ENCODE data around the gene KDM3B.
"Not testable (repeated sequence)": the region's sequence is repeated elsewhere in the genome, so short reads cannot be mapped to it uniquely, and the experiment has no call there.

Gene KDM3B, protein sequence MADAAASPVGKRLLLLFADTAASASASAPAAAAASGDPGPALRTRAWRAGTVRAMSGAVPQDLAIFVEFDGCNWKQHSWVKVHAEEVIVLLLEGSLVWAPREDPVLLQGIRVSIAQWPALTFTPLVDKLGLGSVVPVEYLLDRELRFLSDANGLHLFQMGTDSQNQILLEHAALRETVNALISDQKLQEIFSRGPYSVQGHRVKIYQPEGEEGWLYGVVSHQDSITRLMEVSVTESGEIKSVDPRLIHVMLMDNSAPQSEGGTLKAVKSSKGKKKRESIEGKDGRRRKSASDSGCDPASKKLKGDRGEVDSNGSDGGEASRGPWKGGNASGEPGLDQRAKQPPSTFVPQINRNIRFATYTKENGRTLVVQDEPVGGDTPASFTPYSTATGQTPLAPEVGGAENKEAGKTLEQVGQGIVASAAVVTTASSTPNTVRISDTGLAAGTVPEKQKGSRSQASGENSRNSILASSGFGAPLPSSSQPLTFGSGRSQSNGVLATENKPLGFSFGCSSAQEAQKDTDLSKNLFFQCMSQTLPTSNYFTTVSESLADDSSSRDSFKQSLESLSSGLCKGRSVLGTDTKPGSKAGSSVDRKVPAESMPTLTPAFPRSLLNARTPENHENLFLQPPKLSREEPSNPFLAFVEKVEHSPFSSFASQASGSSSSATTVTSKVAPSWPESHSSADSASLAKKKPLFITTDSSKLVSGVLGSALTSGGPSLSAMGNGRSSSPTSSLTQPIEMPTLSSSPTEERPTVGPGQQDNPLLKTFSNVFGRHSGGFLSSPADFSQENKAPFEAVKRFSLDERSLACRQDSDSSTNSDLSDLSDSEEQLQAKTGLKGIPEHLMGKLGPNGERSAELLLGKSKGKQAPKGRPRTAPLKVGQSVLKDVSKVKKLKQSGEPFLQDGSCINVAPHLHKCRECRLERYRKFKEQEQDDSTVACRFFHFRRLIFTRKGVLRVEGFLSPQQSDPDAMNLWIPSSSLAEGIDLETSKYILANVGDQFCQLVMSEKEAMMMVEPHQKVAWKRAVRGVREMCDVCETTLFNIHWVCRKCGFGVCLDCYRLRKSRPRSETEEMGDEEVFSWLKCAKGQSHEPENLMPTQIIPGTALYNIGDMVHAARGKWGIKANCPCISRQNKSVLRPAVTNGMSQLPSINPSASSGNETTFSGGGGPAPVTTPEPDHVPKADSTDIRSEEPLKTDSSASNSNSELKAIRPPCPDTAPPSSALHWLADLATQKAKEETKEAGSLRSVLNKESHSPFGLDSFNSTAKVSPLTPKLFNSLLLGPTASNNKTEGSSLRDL (N-terminal part only)

DNA sequence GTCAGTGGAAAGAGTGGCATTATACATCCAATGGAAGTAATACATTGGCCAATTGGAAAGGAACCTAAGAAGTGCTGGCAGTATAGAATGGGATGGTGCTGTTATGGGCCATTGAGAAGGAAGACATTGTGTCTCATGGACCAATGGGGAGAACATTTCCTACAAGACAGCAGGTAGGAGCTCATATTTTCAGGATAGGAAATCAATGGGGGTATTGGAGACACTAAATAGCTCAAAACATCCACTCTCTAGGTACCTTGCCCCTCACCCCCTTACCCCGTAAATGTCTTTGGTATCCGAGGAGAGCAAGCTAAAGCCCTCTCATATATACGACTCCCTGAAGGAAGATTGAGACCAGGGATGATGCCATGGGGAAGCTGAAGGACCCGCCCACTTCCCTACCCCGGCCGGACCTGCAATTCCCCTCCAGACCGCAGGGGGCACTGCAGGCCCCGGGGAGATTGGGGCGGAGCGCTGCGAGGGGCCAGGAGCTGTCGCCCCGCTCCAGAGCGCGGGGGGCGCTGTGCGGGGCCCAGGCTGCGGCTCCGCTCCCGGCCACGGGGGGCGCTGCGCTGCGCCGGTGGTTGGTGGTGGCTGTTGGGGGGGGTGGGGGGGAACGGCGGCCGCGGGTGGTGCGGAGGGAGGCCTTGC, at the start of gene KDM3B:
TSS of gene KDM3B (plus strand) at position 615 of the 651 bp plus-strand sequence. CDS start 111 bp downstream, outside the sequence.
- H3K4me3 ChIP-seq (ENCODE audit: low read length) = peak within 1 kb of the TSS; percentile 89
- TF ChIP-seq, protein P1, sequence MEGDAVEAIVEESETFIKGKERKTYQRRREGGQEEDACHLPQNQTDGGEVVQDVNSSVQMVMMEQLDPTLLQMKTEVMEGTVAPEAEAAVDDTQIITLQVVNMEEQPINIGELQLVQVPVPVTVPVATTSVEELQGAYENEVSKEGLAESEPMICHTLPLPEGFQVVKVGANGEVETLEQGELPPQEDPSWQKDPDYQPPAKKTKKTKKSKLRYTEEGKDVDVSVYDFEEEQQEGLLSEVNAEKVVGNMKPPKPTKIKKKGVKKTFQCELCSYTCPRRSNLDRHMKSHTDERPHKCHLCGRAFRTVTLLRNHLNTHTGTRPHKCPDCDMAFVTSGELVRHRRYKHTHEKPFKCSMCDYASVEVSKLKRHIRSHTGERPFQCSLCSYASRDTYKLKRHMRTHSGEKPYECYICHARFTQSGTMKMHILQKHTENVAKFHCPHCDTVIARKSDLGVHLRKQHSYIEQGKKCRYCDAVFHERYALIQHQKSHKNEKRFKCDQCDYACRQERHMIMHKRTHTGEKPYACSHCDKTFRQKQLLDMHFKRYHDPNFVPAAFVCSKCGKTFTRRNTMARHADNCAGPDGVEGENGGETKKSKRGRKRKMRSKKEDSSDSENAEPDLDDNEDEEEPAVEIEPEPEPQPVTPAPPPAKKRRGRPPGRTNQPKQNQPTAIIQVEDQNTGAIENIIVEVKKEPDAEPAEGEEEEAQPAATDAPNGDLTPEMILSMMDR (conservative IDR thresholded peaks at IDR 0.05; ENCODE audit: low read length) = peak; percentile 87
- peak; percentile 80 for DNase-seq (ENCODE audit: low read depth)

DNA sequence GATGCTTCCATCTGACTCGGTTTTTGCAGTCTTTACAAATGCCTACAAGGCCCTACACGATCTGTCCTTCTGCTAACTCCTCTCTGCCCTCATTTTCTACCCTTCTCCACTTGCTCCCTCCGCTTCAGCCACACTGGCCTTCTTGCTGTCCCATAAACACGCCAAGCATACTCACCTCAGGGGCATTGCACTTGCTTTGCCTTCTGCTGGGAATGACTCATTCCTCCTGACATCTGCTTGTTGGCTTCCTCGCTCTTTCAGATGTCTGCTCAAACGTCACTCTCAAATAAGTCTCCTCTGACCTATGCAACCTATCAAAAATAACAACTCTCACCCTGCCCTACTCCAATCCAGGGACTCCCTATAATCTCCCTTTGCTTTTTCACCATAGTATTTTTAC, 49.1 kb upstream of the KDM3B start:
- DNase-seq (ENCODE audit: low read depth) = peak; percentile 31
- TF ChIP-seq, protein P1 (conservative IDR thresholded peaks at IDR 0.05; ENCODE audit: low read length) = no peak
- no peak overlapping the region for H3K4me3 ChIP-seq (ENCODE audit: low read length)

DNA sequence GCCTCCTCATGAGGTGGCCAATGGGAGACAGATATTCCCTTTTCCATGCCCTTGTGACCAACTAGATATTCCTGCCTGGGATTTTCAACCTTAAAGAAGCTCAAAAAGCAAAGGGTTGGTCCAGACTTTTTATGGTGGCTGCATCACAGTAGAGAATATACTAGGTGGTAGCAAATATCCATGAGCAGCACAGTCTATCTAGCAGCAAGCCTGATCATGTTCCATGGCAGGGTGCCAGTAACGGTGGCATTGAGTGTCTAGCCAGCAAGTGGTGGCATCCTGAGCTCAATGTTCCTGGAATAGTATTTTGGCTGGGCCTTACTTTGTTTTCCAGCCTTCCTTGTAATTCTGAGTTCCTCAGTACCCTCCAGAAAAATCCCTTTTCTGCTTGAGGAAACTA, 46.7 kb upstream of the KDM3B start:
- H3K4me3 ChIP-seq (ENCODE audit: low read length) = no peak overlapping the region
- TF ChIP-seq, protein P1 (conservative IDR thresholded peaks at IDR 0.05; ENCODE audit: low read length) = no peak
- no peak for DNase-seq (ENCODE audit: low read depth)

DNA sequence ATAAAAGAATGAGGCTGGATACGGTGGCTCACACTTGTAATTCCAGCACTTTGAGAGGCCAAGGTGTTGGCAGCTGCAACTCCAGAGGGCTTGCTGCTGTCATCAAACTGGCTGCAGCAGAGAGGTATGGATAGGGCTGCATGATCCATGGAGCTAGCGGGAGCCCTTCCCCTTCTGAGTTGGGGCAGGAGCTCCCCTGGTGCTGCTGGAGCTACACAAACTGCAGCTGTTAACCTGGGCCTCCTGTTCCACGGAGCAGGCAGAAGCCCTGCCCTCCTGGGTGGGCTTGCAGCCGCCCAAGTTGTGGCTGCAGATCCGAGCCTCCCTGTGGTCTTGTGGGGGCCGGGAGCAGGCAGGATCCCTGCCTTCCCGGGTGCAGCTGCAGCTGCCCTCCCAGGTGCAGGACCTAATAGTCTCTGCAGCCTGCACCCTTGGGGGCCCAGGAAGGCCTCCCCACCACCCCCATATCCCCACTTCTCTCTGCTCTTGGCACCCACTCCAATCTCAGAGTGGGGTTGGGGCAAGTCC, 36.7 kb upstream of the KDM3B start:
- TF ChIP-seq, protein P1 (conservative IDR thresholded peaks at IDR 0.05; ENCODE audit: low read length) = no peak
- no peak overlapping the region for H3K4me3 ChIP-seq (ENCODE audit: low read length)
- DNase-seq (ENCODE audit: low read depth) = no peak

DNA sequence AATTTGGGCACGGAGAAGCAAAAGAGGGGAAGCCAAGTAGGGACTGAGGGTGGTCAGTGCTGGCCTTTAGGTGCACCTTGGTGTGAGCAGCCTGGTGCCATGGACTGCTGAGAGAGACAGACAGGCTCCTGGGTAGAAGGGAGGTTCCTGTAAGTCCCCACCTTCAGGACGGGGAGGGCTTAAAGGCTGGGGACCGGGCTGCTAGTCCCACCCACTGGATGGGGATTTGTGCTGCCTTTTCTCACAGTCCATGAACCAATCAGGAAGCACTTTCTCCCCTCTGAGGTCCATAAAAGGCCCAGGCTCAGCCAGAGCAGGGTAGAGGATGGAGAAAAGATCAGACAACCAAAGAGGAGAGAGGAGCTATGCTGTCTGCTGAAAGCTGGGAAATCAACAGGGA, 36.1 kb upstream of the KDM3B start:
- TF ChIP-seq, protein P1 (conservative IDR thresholded peaks at IDR 0.05; ENCODE audit: low read length) = no peak
- no peak overlapping the region for H3K4me3 ChIP-seq (ENCODE audit: low read length)
- DNase-seq (ENCODE audit: low read depth) = no peak

DNA sequence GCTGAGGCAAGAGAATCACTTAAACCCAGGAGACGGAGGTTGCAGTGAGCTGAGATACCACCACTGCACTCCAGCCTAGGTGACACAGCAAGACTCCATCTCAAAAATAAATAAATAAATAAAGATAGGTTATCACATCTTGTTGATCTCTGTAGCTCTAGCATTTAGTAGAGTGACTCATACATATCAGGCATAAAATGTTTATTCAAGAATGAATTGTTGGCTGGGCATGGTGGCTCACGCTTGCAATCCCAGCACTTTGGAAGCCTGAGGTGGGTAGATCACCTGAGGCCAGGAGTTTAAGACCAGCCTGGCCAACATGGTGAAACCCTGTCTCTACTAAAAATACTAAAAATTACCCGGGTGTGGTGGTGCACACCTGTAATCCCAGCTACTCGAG, 34.3 kb upstream of the KDM3B start:
- not testable (repeated sequence) for H3K4me3 ChIP-seq (ENCODE audit: low read length); DNase-seq (ENCODE audit: low read depth)
